Epidermal melanocyte (primary cell): ENCODE results near the gene PIWIL4.
A peak's percentile ranks its signal among the peaks of the same experiment; 100 is the strongest.
"Not testable (repeated sequence)": the region's sequence is repeated elsewhere in the genome, so short reads cannot be mapped to it uniquely, and the experiment has no call there.

Source experiments
- DNase-seq: peaks from one replicate; pipeline ENCODE4 v3.0.0; 2011; ENCODE audit warnings: low spot score; ENCODE audit not compliant: insufficient read length

PIWIL4 gene

GRCh38 chr11:94583866-94584500, 16.8 kb downstream of the PIWIL4 start:
- DNase-seq, result no peak

GRCh38 chr11:94584978-94585377, 17.8 kb downstream of the PIWIL4 start:
- DNase-seq, result no peak

- no peak for DNase-seq
These were observed 18.2 kb downstream of the PIWIL4 start for GRCh38 chr11:94585399-94585798.

- no peak for DNase-seq
These were observed 19.4 kb downstream of the PIWIL4 start for GRCh38 chr11:94586546-94586945.

GRCh38 chr11:94586978-94587377, 19.8 kb downstream of the PIWIL4 start:
- no peak for DNase-seq

GRCh38 chr11:94588366-94588942, 21.3 kb downstream of the PIWIL4 start:
- DNase-seq, result no peak

- no peak for DNase-seq
These were observed 23.3 kb downstream of the PIWIL4 start for GRCh38 chr11:94590352-94591041.

- DNase-seq, result no peak
These were observed 25.9 kb downstream of the PIWIL4 start for GRCh38 chr11:94593030-94593429.

GRCh38 chr11:94595076-94595475, 27.9 kb downstream of the PIWIL4 start:
- no peak for DNase-seq

- no peak for DNase-seq
These were observed 30.7 kb downstream of the PIWIL4 start for GRCh38 chr11:94597896-94598295.

- DNase-seq, result no peak
These were observed 32.3 kb downstream of the PIWIL4 start for GRCh38 chr11:94599510-94599909.

- DNase-seq, result peak; percentile 63
These were observed 35.5 kb downstream of the PIWIL4 start for GRCh38 chr11:94602430-94603372.

GRCh38 chr11:94603587-94603986, 36.4 kb downstream of the PIWIL4 start:
- DNase-seq, result no peak

- DNase-seq, result no peak
These were observed 37.3 kb downstream of the PIWIL4 start for GRCh38 chr11:94604482-94604881.

GRCh38 chr11:94613120-94613519, 46.0 kb downstream of the PIWIL4 start:
- DNase-seq, result no peak

GRCh38 chr11:94623120-94623735, 56.1 kb downstream of the PIWIL4 start:
- peak; percentile 67 for DNase-seq

GRCh38 chr11:94625422-94625821, 58.3 kb downstream of the PIWIL4 start:
- DNase-seq, result not testable (repeated sequence)

- not testable (repeated sequence) for DNase-seq
These were observed 59.9 kb downstream of the PIWIL4 start for GRCh38 chr11:94627003-94627560.

GRCh38 chr11:94629741-94630140, 62.6 kb downstream of the PIWIL4 start:
- DNase-seq, result no peak

- DNase-seq, result no peak
These were observed 63.1 kb downstream of the PIWIL4 start for GRCh38 chr11:94630221-94630620.

GRCh38 chr11:94632356-94632755, 65.2 kb downstream of the PIWIL4 start:
- no peak for DNase-seq
